Measurements from ENCODE around the gene PTGIR.
A peak's percentile ranks its signal among the peaks of the same experiment; 100 is the strongest.

PTGIR gene

GRCh38 chr19:46624958-46625661 lies at the start of gene PTGIR:
Gene PTGIR (minus strand): TSS chr19:46625089. CDS start chr19:46624225, 864 bp downstream.
- DNase-seq (ENCODE audit: low read depth, low spot score) = no peak

- DNase-seq (ENCODE audit: low read depth, low spot score) = no peak
Observed at GRCh38 chr19:46670813-46671212, 45.9 kb upstream of the PTGIR start.

GRCh38 chr19:46668662-46669061 lies 43.8 kb upstream of the PTGIR start:
- no peak for DNase-seq (ENCODE audit: low read depth, low spot score)

- no peak for DNase-seq (ENCODE audit: low read depth, low spot score)
Observed at GRCh38 chr19:46665072-46665471, 40.2 kb upstream of the PTGIR start.

GRCh38 chr19:46661735-46662592 lies 37.1 kb upstream of the PTGIR start:
- DNase-seq (ENCODE audit: low read depth, low spot score) = peak; percentile 50

- DNase-seq (ENCODE audit: low read depth, low spot score) = peak; percentile 100
Observed at GRCh38 chr19:46661020-46661731, 36.3 kb upstream of the PTGIR start, which contains the start of gene DACT3. Gene DACT3 (minus strand): TSS chr19:46661182. CDS start chr19:46661064, 118 bp downstream.

- no peak for DNase-seq (ENCODE audit: low read depth, low spot score)
Observed at GRCh38 chr19:46660551-46661019, 35.7 kb upstream of the PTGIR start.

- no peak for DNase-seq (ENCODE audit: low read depth, low spot score)
Observed at GRCh38 chr19:46660008-46660517, 35.2 kb upstream of the PTGIR start.

- DNase-seq (ENCODE audit: low read depth, low spot score) = no peak
Observed at GRCh38 chr19:46659151-46660007, 34.5 kb upstream of the PTGIR start.

- no peak for DNase-seq (ENCODE audit: low read depth, low spot score)
Observed at GRCh38 chr19:46656541-46656940, 31.7 kb upstream of the PTGIR start.

GRCh38 chr19:46654621-46655152 lies 29.8 kb upstream of the PTGIR start:
- no peak for DNase-seq (ENCODE audit: low read depth, low spot score)

- DNase-seq (ENCODE audit: low read depth, low spot score) = no peak
Observed at GRCh38 chr19:46650445-46650844, 25.6 kb upstream of the PTGIR start.

GRCh38 chr19:46648961-46649960 lies 24.4 kb upstream of the PTGIR start:
- DNase-seq (ENCODE audit: low read depth, low spot score) = no peak

GRCh38 chr19:46648060-46648960 lies 23.4 kb upstream of the PTGIR start:
- DNase-seq (ENCODE audit: low read depth, low spot score) = no peak

- no peak for DNase-seq (ENCODE audit: low read depth, low spot score)
Observed at GRCh38 chr19:46646402-46646801, 21.5 kb upstream of the PTGIR start.

GRCh38 chr19:46644720-46645119 lies 19.8 kb upstream of the PTGIR start:
- DNase-seq (ENCODE audit: low read depth, low spot score) = no peak

GRCh38 chr19:46640656-46641055 lies 15.8 kb upstream of the PTGIR start:
- no peak for DNase-seq (ENCODE audit: low read depth, low spot score)
